Chondrocyte (in vitro differentiated cells): ENCODE results near the gene ASXL1. TPM values are rescaled to one million over a fixed set of nuclear protein-coding genes. Genes with fewer than 3 reads are reported as not detected.

Experiments used
- DNase-seq: peaks from one replicate; pipeline ENCODE4 v3.0.0; 2021; ENCODE audit warnings: mixed read lengths, low spot score
- H3K27ac Mint-ChIP-seq: one replicate; pipeline ENCODE4 v1.8.0; 2021; ENCODE audit warnings: mild to moderate bottlenecking, moderate library complexity, mixed read lengths; ENCODE audit not compliant: unreplicated experiment
- H3K27me3 Mint-ChIP-seq: 2 replicates; pipeline ENCODE4 v1.8.0; 2021; ENCODE audit warnings: low read depth, mixed read lengths
- H3K36me3 Mint-ChIP-seq: 2 replicates; pipeline ENCODE4 v1.8.0; 2021; ENCODE audit warnings: low read depth, mixed read lengths
- H3K4me1 Mint-ChIP-seq: 2 replicates; pipeline ENCODE4 v1.8.0; 2021; ENCODE audit warnings: low read depth, mild to moderate bottlenecking, mixed read lengths
- H3K4me3 Mint-ChIP-seq: one replicate; pipeline ENCODE4 v1.8.0; 2021; ENCODE audit warnings: mild to moderate bottlenecking, moderate library complexity, mixed read lengths; ENCODE audit not compliant: unreplicated experiment
- H3K9me3 Mint-ChIP-seq: 2 replicates; pipeline ENCODE4 v1.8.0; 2021; ENCODE audit warnings: low read depth, mixed read lengths
- total RNA-seq: library from RNA; stranded (reverse); gene quantifications from 3 replicates; pipeline ENCODE4 v1.2.1, GENCODE V29; 2021
- TF ChIP-seq, protein P1 (sequence below): fragments of 200-600 bp; sonication (generic); IDR thresholded peaks from 2 replicates; pipeline ENCODE4 v1.5.0; 2021; ENCODE audit warnings: antibody characterized with exemption, mild to moderate bottlenecking, moderate library complexity

Gene ASXL1
- total RNA-seq, 1 donor from 2014 or later: 92.6 TPM

DNA sequence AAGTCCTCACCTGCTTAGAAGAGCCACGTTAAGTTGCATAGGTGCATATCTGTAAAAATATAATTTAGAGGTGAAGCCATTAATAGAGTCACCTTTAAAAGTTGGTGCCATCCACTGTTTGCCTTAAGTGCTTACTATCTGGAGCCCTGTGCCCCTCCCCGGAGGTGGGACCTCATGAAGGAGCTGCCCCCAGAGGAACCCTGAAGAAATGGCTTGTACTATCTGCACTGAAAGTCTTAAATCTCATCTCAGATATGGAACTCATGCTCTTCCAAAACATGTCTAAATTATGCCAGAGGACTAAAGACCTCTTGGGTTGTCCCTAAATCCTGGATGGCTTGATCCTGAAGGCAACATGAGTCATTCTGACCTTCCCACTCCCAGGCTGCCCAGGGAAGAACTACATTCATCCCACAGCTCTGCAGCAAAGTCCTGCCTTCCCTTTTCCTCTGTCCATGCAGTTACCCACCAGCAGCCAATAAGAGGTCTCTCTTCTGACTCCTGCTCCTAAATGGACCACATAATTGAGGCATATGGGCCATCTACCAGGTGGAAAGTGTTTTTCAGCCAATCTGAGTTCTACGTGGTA, 85.3 kb downstream of the ASXL1 start:
- H3K27ac Mint-ChIP-seq: no peak overlapping the region
- no peaks in the 10 kb centered on the region for H3K27me3 Mint-ChIP-seq
- peaks cover 24% of the 10 kb centered on the region for H3K4me1 Mint-ChIP-seq

DNA sequence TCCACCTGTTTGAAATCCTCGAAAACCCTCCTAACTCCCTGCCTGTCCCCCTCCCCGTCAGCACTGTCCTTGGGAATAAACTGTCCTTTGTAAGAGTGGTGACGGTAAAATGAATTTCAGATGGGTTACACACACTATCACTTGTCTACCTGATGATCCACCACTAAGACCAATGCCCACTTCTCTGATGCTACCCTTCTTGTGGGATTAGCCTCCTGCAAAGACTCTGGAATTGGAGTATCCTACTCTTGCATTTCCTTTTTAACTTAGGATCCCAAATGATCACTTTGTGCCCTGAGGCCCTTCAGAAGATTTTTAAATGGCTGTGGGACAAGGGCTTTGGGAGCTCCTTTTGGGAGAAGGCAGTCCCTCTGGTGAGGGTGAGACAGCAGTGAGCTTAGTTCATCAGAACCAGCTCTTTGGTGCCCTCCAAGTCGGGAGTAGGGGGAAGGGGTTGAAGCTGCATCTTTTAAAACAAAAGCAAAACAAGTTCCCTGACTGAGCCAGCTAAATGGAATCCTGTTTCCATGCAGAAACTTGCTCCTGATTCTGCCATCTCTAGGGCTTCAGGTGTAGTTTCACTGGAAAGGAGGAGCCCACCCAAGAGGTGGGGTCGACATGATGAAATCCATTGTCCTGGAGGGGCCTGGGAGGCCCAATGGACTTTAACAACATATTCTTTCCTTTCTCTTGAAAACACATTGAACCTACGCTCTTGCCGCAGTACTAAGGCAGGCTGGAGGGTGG, 86.5 kb downstream of the ASXL1 start:
- Mint-ChIP-seq H3K4me1 (peaks cover 21% of the 10 kb centered on the region), H3K27ac (peak overlapping the region; percentile 55), H3K36me3 (peaks cover 41% of the 10 kb centered on the region), H3K4me3 (no peak overlapping the region), H3K27me3 (no peaks in the 10 kb centered on the region), H3K9me3 (no peaks in the 10 kb centered on the region)
- no peak for DNase-seq
- TF ChIP-seq, protein P1, sequence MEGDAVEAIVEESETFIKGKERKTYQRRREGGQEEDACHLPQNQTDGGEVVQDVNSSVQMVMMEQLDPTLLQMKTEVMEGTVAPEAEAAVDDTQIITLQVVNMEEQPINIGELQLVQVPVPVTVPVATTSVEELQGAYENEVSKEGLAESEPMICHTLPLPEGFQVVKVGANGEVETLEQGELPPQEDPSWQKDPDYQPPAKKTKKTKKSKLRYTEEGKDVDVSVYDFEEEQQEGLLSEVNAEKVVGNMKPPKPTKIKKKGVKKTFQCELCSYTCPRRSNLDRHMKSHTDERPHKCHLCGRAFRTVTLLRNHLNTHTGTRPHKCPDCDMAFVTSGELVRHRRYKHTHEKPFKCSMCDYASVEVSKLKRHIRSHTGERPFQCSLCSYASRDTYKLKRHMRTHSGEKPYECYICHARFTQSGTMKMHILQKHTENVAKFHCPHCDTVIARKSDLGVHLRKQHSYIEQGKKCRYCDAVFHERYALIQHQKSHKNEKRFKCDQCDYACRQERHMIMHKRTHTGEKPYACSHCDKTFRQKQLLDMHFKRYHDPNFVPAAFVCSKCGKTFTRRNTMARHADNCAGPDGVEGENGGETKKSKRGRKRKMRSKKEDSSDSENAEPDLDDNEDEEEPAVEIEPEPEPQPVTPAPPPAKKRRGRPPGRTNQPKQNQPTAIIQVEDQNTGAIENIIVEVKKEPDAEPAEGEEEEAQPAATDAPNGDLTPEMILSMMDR: no peak

More for the DNA sequence above, 85.3 kb downstream of the ASXL1 start:
- DNase-seq: no peak
- Mint-ChIP-seq H3K4me3 (no peak overlapping the region), H3K9me3 (no peaks in the 10 kb centered on the region), H3K36me3 (peaks cover 44% of the 10 kb centered on the region)
- TF ChIP-seq, protein P1: no peak

DNA sequence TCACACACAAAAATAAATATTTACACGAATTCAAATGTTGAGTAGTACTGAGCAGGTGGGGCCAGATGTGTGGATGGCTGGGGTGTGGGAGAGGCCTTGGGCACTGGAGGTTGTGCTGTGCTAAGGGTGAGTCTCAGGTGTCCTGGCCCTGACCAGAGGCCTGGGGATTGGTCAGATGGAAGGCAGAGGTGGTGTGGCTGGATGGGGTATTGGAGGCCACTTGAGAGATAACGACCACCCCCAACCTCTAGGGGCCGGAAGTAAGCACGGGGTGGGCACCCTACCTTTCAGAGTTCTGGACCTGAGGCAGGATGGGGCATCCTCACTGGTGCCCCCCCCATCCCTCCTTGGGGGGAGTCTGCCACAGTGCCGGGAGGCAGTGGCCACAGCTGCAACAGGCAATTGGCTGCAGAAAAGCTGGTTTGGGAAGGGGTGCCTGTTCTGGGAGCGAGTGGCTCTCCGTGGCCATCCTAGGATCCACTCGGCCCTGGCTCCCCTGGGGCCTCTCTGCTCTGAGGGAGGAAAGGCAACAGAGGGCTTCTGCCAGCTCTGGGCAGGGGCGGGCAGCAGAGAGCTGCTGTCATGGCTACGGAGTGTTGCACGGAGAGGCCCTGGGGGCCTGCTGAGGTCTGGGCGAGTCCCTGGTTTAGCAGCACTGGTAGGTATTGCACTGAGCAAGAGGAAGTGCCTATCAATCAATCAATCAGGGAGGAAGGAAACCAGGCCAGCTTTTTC, 87.6 kb downstream of the ASXL1 start:
- no peak for DNase-seq
- Mint-ChIP-seq H3K4me3 (no peak overlapping the region), H3K27me3 (no peaks in the 10 kb centered on the region), H3K9me3 (no peaks in the 10 kb centered on the region), H3K27ac (peak overlapping the region; percentile 61), H3K36me3 (peaks cover 48% of the 10 kb centered on the region), H3K4me1 (peaks cover 21% of the 10 kb centered on the region)
- TF ChIP-seq, protein P1: no peak

DNA sequence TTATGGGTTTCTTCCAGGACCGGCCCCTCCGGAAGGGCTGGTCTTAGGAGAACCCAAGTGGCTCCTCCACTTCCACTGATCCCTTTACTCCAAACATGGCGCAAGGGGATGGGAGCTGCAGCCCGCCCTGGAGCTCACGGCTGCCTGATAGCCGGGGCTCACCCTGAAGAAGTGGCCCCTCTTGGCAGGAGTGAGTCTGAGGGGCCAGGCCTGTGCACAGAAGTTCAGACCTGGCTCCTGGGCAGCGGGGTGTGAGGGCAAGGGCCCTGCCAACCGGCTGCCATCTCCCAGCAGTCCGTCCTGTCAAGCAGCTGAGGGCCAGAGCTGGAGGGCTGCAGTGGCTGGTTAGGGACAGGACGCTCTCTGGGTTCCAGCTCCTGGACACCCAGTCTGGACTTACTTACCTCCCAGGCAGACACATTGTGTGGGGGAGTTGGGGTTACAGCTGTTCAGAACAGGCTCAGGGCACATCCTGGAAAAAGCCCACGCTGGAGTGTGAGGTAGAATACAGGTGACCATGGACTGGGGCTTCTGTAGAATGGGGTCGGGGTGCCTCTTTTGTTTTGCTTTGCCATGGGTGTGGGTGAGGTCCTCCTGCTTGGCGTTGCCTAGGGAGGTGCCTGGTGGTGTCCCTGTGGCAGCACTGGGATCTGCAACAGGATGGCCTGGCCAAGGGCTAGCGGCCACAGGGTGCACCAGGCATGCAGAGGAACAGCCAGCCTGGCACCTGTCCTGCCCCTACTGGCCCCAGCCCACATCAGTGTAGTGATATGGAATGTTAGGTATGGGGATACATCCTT, 88.4 kb downstream of the ASXL1 start:
- H3K36me3 Mint-ChIP-seq: peaks cover 48% of the 10 kb centered on the region
- no peak for DNase-seq
- no peak overlapping the region for H3K27ac Mint-ChIP-seq

More for the DNA sequence above, 88.4 kb downstream of the ASXL1 start:
- Mint-ChIP-seq H3K4me3 (no peak overlapping the region), H3K27me3 (no peaks in the 10 kb centered on the region), H3K4me1 (peaks cover 21% of the 10 kb centered on the region), H3K9me3 (no peaks in the 10 kb centered on the region)
- TF ChIP-seq, protein P1: no peak
